A549 (cell line): ENCODE results near the gene MYH10. TPM values are rescaled to one million over a fixed set of nuclear protein-coding genes. Genes with fewer than 3 reads are reported as not detected.

Source experiments
- ATAC-seq, 2 experiments: fragments of 200-7000 bp in 1 of 2; fragments of >200 bp in 1 of 2; cut with Nextera tagmentation in 1 of 2; cut with Tn5 transposase in 1 of 2; 3 replicates each; pipeline versions ENCODE4 v1.8.0 to v1.9.1; 2018 to 2020; ENCODE audit warnings: mild to moderate bottlenecking in 1 of 2, moderate library complexity in 1 of 2
- CTCF ChIA-PET: fragments of 300-600 bp; sonication (Branson Sonifier 250); formaldehyde crosslinking; extraction: SDS; loops from one replicate; lab custom pipeline; 2021; ENCODE audit warnings: antibody characterized with exemption, inconsistent platforms; lab: Yijun Ruan, JAX
- POLR2A ChIA-PET: fragments of 350-600 bp; formaldehyde crosslinking; extraction: SDS; loops from one replicate; lab custom pipeline; 2021; ENCODE audit warnings: antibody characterized with exemption, inconsistent platforms; lab: Yijun Ruan, JAX
- DNase-seq, 2 experiments: peaks; one replicate each; pipeline versions ENCODE4 v3.0.0 to v3.0.0-alpha.2; 2011 to 2016; ENCODE audit warnings: low read depth in 1 of 2, low spot score in 1 of 2
- FAIRE-seq: peaks from 2 replicates; lab custom pipeline; 2011; peaks lifted over from hg19 to GRCh38; lab: Jason Lieb, UNC
- H3K27ac ChIP-seq, 2 experiments: fragments of >200 bp; sonication (Bioruptor Twin); formaldehyde crosslinking; 3 replicates each; pipeline ENCODE4 v1.5.1; 2016 to 2017
- H3K4me1 ChIP-seq: fragments of >200 bp; sonication (Bioruptor Twin); formaldehyde crosslinking; 3 replicates; pipeline ENCODE4 v1.6.1; 2016
- H3K4me2 ChIP-seq: fragments of >200 bp; sonication (Bioruptor Twin); formaldehyde crosslinking; 3 replicates; pipeline ENCODE4 v1.6.1; 2016
- H3K4me3 ChIP-seq: fragments of >200 bp; sonication (Bioruptor Twin); formaldehyde crosslinking; 3 replicates; pipeline ENCODE4 v1.5.1; 2016
- H3K9me3 ChIP-seq: fragments of >200 bp; sonication (Bioruptor Twin); formaldehyde crosslinking; 3 replicates; pipeline ENCODE4 v1.6.1; 2016
- BCL3 ChIP-seq: fragments of >200 bp; sonication (Bioruptor Twin); formaldehyde crosslinking; IDR thresholded peaks from 3 replicates; pipeline ENCODE4 v1.6.1; 2016
- BHLHE40 ChIP-seq: IDR thresholded peaks from 2 replicates; pipeline ENCODE4 v1.6.1; 2012; ENCODE audit warnings: low read depth, low read length, inconsistent platforms
- CEBPB ChIP-seq, 2 experiments: fragments of >200 bp in 1 of 2; sonication (Bioruptor Twin) in 1 of 2; formaldehyde crosslinking in 1 of 2; IDR thresholded peaks; 2 replicates each; pipeline ENCODE4 v1.6.1; 2012 to 2016
- CHD2 ChIP-seq: fragments of 150-350 bp; IDR thresholded peaks from 2 replicates; pipeline ENCODE4 v1.6.1; 2014; ENCODE audit warnings: low read length; ENCODE audit not compliant: partially characterized antibody
- EHF ChIP-seq: fragments of 250-450 bp; sonication (Bioruptor Pico); IDR thresholded peaks from 2 replicates; pipeline ENCODE4 v1.5.0; 2020; ENCODE audit warnings: mild to moderate bottlenecking
- EHMT2 ChIP-seq: fragments of 200-600 bp; sonication (generic); IDR thresholded peaks from 2 replicates; pipeline ENCODE4 v1.6.1; 2016; ENCODE audit warnings: antibody characterized with exemption, low read depth, mild to moderate bottlenecking, moderate library complexity
- ESRRA ChIP-seq: fragments of 150-350 bp; IDR thresholded peaks from 2 replicates; pipeline ENCODE4 v1.6.1; 2014; ENCODE audit warnings: mild to moderate bottlenecking, low read length, borderline replicate concordance
- FOXS1 ChIP-seq: fragments of 250-450 bp; sonication (Bioruptor Pico); IDR thresholded peaks from 2 replicates; pipeline ENCODE4 v1.5.0; 2020; ENCODE audit warnings: mild to moderate bottlenecking, moderate library complexity
- HMGXB4 ChIP-seq: fragments of 250-450 bp; sonication (Bioruptor Pico); IDR thresholded peaks from 2 replicates; pipeline ENCODE4 v1.5.0; 2021; ENCODE audit warnings: mild to moderate bottlenecking, moderate library complexity, borderline replicate concordance
- HOXA7 ChIP-seq: fragments of 250-450 bp; sonication (Bioruptor Pico); IDR thresholded peaks from 2 replicates; pipeline ENCODE4 v1.5.0; 2020; ENCODE audit warnings: mild to moderate bottlenecking, moderate library complexity
- JUN ChIP-seq, 2 experiments: fragments of >200 bp; sonication (Bioruptor Twin); formaldehyde crosslinking; IDR thresholded peaks; 2 replicates in 1 of 2; 3 replicates in 1 of 2; pipeline ENCODE4 v1.6.1; 2016 to 2017
- KDM1A ChIP-seq: fragments of 200-600 bp; sonication (generic); IDR thresholded peaks from 2 replicates; pipeline ENCODE4 v1.6.1; 2016; ENCODE audit warnings: low read depth, mild to moderate bottlenecking
- MAFK ChIP-seq: fragments of 450-650 bp; IDR thresholded peaks from 2 replicates; pipeline ENCODE4 v1.6.1; 2014; ENCODE audit not compliant: partially characterized antibody
- MAX ChIP-seq: IDR thresholded peaks from 2 replicates; pipeline ENCODE4 v1.6.1; 2012
- MAZ ChIP-seq: fragments of 150-350 bp; IDR thresholded peaks from 2 replicates; pipeline ENCODE4 v1.6.1; 2014; ENCODE audit warnings: antibody characterized with exemption, low read depth, low read length, borderline replicate concordance
- NFE2L2 ChIP-seq: fragments of 150-350 bp; conservative IDR thresholded peaks from 2 replicates; pipeline ENCODE4 v1.6.1; 2014; ENCODE audit warnings: low read length
- NPAS2 ChIP-seq: fragments of 250-450 bp; sonication (Bioruptor Pico); IDR thresholded peaks from 2 replicates; pipeline ENCODE4 v1.8.0; 2022; ENCODE audit warnings: mild to moderate bottlenecking, moderate library complexity, borderline replicate concordance
- NR3C1 ChIP-seq: fragments of >200 bp; sonication (Bioruptor Twin); formaldehyde crosslinking; IDR thresholded peaks from 3 replicates; pipeline ENCODE4 v1.6.1; 2017
- RCOR1 ChIP-seq: fragments of 150-350 bp; IDR thresholded peaks from 2 replicates; pipeline ENCODE4 v1.6.1; 2014; ENCODE audit warnings: antibody characterized with exemption, low read length, low read depth
- RFX5 ChIP-seq: fragments of 450-650 bp; IDR thresholded peaks from 2 replicates; pipeline ENCODE4 v1.7.1; 2014; ENCODE audit warnings: antibody characterized with exemption, mild to moderate bottlenecking, moderate library complexity
- TFCP2L1 ChIP-seq: fragments of 250-450 bp; sonication (Bioruptor Pico); IDR thresholded peaks from 2 replicates; pipeline ENCODE4 v1.5.0; 2021; ENCODE audit warnings: mild to moderate bottlenecking
- TP53 ChIP-seq: fragments of 250-450 bp; sonication (Bioruptor Pico); IDR thresholded peaks from 2 replicates; pipeline ENCODE4 v1.5.0; 2021; ENCODE audit warnings: mild to moderate bottlenecking, moderate library complexity
- ZFP36 ChIP-seq: fragments of 450-650 bp; IDR thresholded peaks from 2 replicates; pipeline ENCODE4 v1.6.1; 2014; ENCODE audit warnings: borderline replicate concordance; ENCODE audit not compliant: partially characterized antibody
- ZSCAN20 ChIP-seq: fragments of 250-450 bp; sonication (Bioruptor Pico); IDR thresholded peaks from 2 replicates; pipeline ENCODE4 v1.8.0; 2022; ENCODE audit warnings: mild to moderate bottlenecking, moderate library complexity
- WGBS: methylation state at CpG from one replicate; pipeline ENCODE4 v1.1.6; 2017; ENCODE audit errors: missing lambda C conversion rate; 5-methylcytosine and 5-hydroxymethylcytosine counted together
- polyA plus RNA-seq, 4 experiments: library from polyadenylated mRNA; depleted of rRNA in 3 of 4; stranded (reverse); fragments of >200 nt; fragmentation: RNase III in 1 of 4; extraction: RNeasy Plus Mini Kit Qiagen cat#74134 plus additional on column Dnase treatment in 1 of 4; gene quantifications; 2 replicates in 3 of 4; 3 replicates in 1 of 4; pipeline ENCODE4 v1.2.3, GENCODE V29; 2011 to 2017

Gene MYH10
- polyA plus RNA-seq, 2 of the 4 experiments (the other 2 are of a cell fraction), result 26.5 to 28.3 TPM

GRCh38 chr17:8466456-8466855, 164.1 kb downstream of the MYH10 start:
- WGBS, result 97% methylated on average over 3 of the region's 3 CpGs
- peak; percentile 63 for FAIRE-seq
- TF ChIP-seq JUN (IDR thresholded peaks at IDR 0.05) (no peak), EHF (CRISPR knock-in tag) (no peak), KDM1A (no peak), TFCP2L1 (CRISPR knock-in tag) (no peak), MAX (no peak), NFE2L2 (no peak), NPAS2 (CRISPR knock-in tag) (no peak), HMGXB4 (CRISPR knock-in tag) (no peak), CHD2 (no peak), CEBPB (IDR thresholded peaks at IDR 0.05) (no peak)
- TF ChIP-seq, all 56 proteins: peak for 0
- DNase-seq (no peak), ATAC-seq (no peak)
- Histone ChIP-seq H3K9me3 (no peaks in the 10 kb centered on the region), H3K4me1 (no peaks in the 10 kb centered on the region), H3K27ac (no peak overlapping the region), H3K4me2 (no peak overlapping the region), H3K4me3 (no peak overlapping the region)
- POLR2A ChIA-PET, result no interaction called here
- CTCF ChIA-PET, result no interaction called here

GRCh38 chr17:8465759-8466158, 164.8 kb downstream of the MYH10 start:
- WGBS, result 93% methylated on average over 12 of the region's 12 CpGs
- CTCF ChIA-PET, result no interaction called here
- FAIRE-seq (no peak), DNase-seq (no peak), ATAC-seq (no peak)
- TF ChIP-seq JUN (IDR thresholded peaks at IDR 0.05) (no peak), MAFK (no peak), ZSCAN20 (CRISPR knock-in tag) (no peak), ZFP36 (no peak), ESRRA (no peak), HOXA7 (CRISPR knock-in tag) (no peak), NPAS2 (CRISPR knock-in tag) (no peak), RCOR1 (no peak), RFX5 (no peak), KDM1A (no peak), BHLHE40 (no peak), EHF (CRISPR knock-in tag) (no peak), FOXS1 (CRISPR knock-in tag) (no peak), EHMT2 (no peak), NR3C1 (no peak), CHD2 (no peak), CEBPB (IDR thresholded peaks at IDR 0.05) (no peak), BCL3 (no peak), MAZ (no peak), TP53 (CRISPR knock-in tag) (no peak)
- Histone ChIP-seq H3K4me3 (no peak overlapping the region), H3K27ac (no peak overlapping the region), H3K9me3 (no peaks in the 10 kb centered on the region), H3K4me1 (no peaks in the 10 kb centered on the region), H3K4me2 (no peak overlapping the region)
- POLR2A ChIA-PET, result no interaction called here
